DND-41 (cell line): ENCODE data around the gene BTG2.
"Not testable (repeated sequence)": the region's sequence is repeated elsewhere in the genome, so short reads cannot be mapped to it uniquely, and the experiment has no call there.

Experiments used
- ATAC-seq: fragments of 200-7000 bp; cut with Tn5 transposase; 3 replicates; pipeline ENCODE4 v1.9.1; 2021; ENCODE audit warnings: low read depth; ENCODE audit not compliant: insufficient read depth
- DNase-seq: peaks from one replicate; pipeline ENCODE4 v3.0.0-alpha.2; 2020
- H2AFZ ChIP-seq: 2 replicates; pipeline ENCODE4 v1.6.0; 2012; ENCODE audit warnings: low read depth, low read length
- H3K27ac ChIP-seq: 2 replicates; pipeline ENCODE4 v1.5.1; 2012; ENCODE audit warnings: low read length, inconsistent platforms
- H3K27me3 ChIP-seq: fragments of 200-600 bp; sonication (generic); 2 replicates; pipeline ENCODE4 v1.6.0; 2012; ENCODE audit warnings: low read length, mild to moderate bottlenecking, inconsistent platforms; ENCODE audit not compliant: insufficient read depth, poor library complexity
- H3K36me3 ChIP-seq: 2 replicates; pipeline ENCODE4 v1.5.1; 2012; ENCODE audit warnings: low read length, inconsistent platforms; ENCODE audit not compliant: insufficient read depth
- H3K4me1 ChIP-seq: 2 replicates; pipeline ENCODE4 v1.5.1; 2012; ENCODE audit warnings: mild to moderate bottlenecking, low read length; ENCODE audit not compliant: insufficient read depth
- H3K4me2 ChIP-seq: 2 replicates; pipeline ENCODE4 v1.6.0; 2012; ENCODE audit warnings: mild to moderate bottlenecking, moderate library complexity, low read length, inconsistent platforms; ENCODE audit not compliant: insufficient read depth
- H3K4me3 ChIP-seq, 2 experiments: fragments of 200-600 bp in 1 of 2; shearing (Covaris generic) in 1 of 2; 2 replicates each; pipeline ENCODE4 v1.5.1; 2012 to 2016; ENCODE audit warnings: inconsistent platforms in 2 of 2, low read length in 2 of 2, mild to moderate bottlenecking in 2 of 2, low read depth in 1 of 2, moderate library complexity in 1 of 2
- H3K79me2 ChIP-seq: 2 replicates; pipeline ENCODE4 v1.6.0; 2012; ENCODE audit warnings: low read length, inconsistent platforms; ENCODE audit not compliant: insufficient read depth
- H3K9ac ChIP-seq: 2 replicates; pipeline ENCODE4 v1.6.0; 2012; ENCODE audit warnings: low read depth, mild to moderate bottlenecking, inconsistent platforms, low read length, moderate library complexity
- H3K9me3 ChIP-seq: 2 replicates; pipeline ENCODE4 v1.5.1; 2012; ENCODE audit warnings: low read length, moderate library complexity, mild to moderate bottlenecking, inconsistent platforms; ENCODE audit not compliant: insufficient read depth, severe bottlenecking
- H4K20me1 ChIP-seq: 2 replicates; pipeline ENCODE4 v1.6.0; 2012; ENCODE audit warnings: low read length; ENCODE audit not compliant: insufficient read depth
- CTCF ChIP-seq: IDR thresholded peaks from 2 replicates; pipeline ENCODE4 v1.5.1; 2012; ENCODE audit warnings: borderline replicate concordance, low read length, moderate library complexity, mild to moderate bottlenecking; ENCODE audit not compliant: poor library complexity, severe bottlenecking; ENCODE audit errors: extremely low read depth
- EZH2 ChIP-seq: IDR thresholded peaks from 3 replicates; pipeline ENCODE4 v1.6.1; 2012; ENCODE audit warnings: borderline replicate concordance, low read depth, mild to moderate bottlenecking, moderate library complexity, low read length, inconsistent platforms; ENCODE audit not compliant: severe bottlenecking

Gene BTG2

GRCh38 chr1:203299169-203299568 lies 6.2 kb upstream of the BTG2 start:
- no peak for TF ChIP-seq CTCF
- TF ChIP-seq EZH2, result no peak
- no peaks in the 10 kb centered on the region for H3K79me2 ChIP-seq
- H3K9ac ChIP-seq, result no peak overlapping the region
- H3K9me3 ChIP-seq, result no peaks in the 10 kb centered on the region
- no peaks in the 10 kb centered on the region for H3K27me3 ChIP-seq
- H3K36me3 ChIP-seq, result no peaks in the 10 kb centered on the region
- no peaks in the 10 kb centered on the region for H4K20me1 ChIP-seq
- no peak overlapping the region for H2AFZ ChIP-seq
- H3K4me3 ChIP-seq, result no peak overlapping the region
- H3K27ac ChIP-seq, result no peak overlapping the region
- H3K4me2 ChIP-seq, result no peak overlapping the region
- ATAC-seq (no peak), DNase-seq (no peak)
- H3K4me1 ChIP-seq, result peaks cover 41% of the 10 kb centered on the region

- H3K79me2 ChIP-seq, H3K27me3 ChIP-seq, H3K4me2 ChIP-seq, H3K9ac ChIP-seq, DNase-seq, H3K27ac ChIP-seq, ATAC-seq, H3K36me3 ChIP-seq, H4K20me1 ChIP-seq, H2AFZ ChIP-seq, H3K4me3 ChIP-seq, H3K9me3 ChIP-seq: not testable (repeated sequence)
- peaks cover 46% of the 10 kb centered on the region for H3K4me1 ChIP-seq
These were observed 5.4 kb upstream of the BTG2 start for GRCh38 chr1:203299719-203300429.

GRCh38 chr1:203300441-203301330 lies 4.6 kb upstream of the BTG2 start:
- Histone ChIP-seq H3K9me3 (no peaks in the 10 kb centered on the region), H3K27ac (no peak overlapping the region), H3K4me1 (peaks cover 40% of the 10 kb centered on the region), H3K9ac (no peak overlapping the region), H3K4me3 (no peak overlapping the region), H2AFZ (no peak overlapping the region), H3K4me2 (no peak overlapping the region), H3K79me2 (peaks cover 8% of the 10 kb centered on the region), H4K20me1 (no peaks in the 10 kb centered on the region), H3K27me3 (no peaks in the 10 kb centered on the region), H3K36me3 (peaks cover under 1% of the 10 kb centered on the region; the same call in 1 of the 2 replicates)
- no peak for ATAC-seq
- DNase-seq, result no peak
- no peak for TF ChIP-seq EZH2
- no peak for TF ChIP-seq CTCF

- Histone ChIP-seq H2AFZ (no peak overlapping the region), H3K36me3 (peaks cover 7% of the 10 kb centered on the region; the same call in 1 of the 2 replicates), H3K4me1 (peaks cover 40% of the 10 kb centered on the region), H3K4me3 (no peak overlapping the region), H3K27ac (no peak overlapping the region), H3K9ac (no peak overlapping the region), H3K27me3 (no peaks in the 10 kb centered on the region), H3K4me2 (no peak overlapping the region), H3K9me3 (no peaks in the 10 kb centered on the region), H3K79me2 (peaks cover 14% of the 10 kb centered on the region), H4K20me1 (peaks cover 3% of the 10 kb centered on the region)
- DNase-seq, result no peak
- TF ChIP-seq EZH2, result no peak
- no peak for ATAC-seq
These were observed 4.0 kb upstream of the BTG2 start for GRCh38 chr1:203301331-203301668.
